ES-I3 (cell line): ENCODE results near the gene PNMA3.
"Not testable (repeated sequence)": the region's sequence is repeated elsewhere in the genome, so short reads cannot be mapped to it uniquely, and the experiment has no call there.

ENCODE experiments used
- H3K36me3 ChIP-seq: 2 replicates; pipeline ENCODE4 v1.6.1; 2013; ENCODE audit warnings: mild to moderate bottlenecking, low read length, control low read depth, moderate library complexity; ENCODE audit not compliant: insufficient read depth
- H3K4me1 ChIP-seq: 2 replicates; pipeline ENCODE4 v1.6.1; 2013; ENCODE audit warnings: mild to moderate bottlenecking, control low read depth, low read length; ENCODE audit not compliant: insufficient read depth
- H3K9ac ChIP-seq: 2 replicates; pipeline ENCODE4 v1.6.1; 2013; ENCODE audit warnings: low read depth, mild to moderate bottlenecking, low read length, moderate library complexity
- H3K9me3 ChIP-seq: 2 replicates; pipeline ENCODE4 v1.6.1; 2013; ENCODE audit warnings: mild to moderate bottlenecking, low read length, moderate library complexity; ENCODE audit not compliant: control insufficient read depth, insufficient read depth

The PNMA3 gene

GRCh38 chrX:153106092-153106801 lies 50.0 kb downstream of the PNMA3 start:
- H3K9ac ChIP-seq, H3K9me3 ChIP-seq, H3K36me3 ChIP-seq, H3K4me1 ChIP-seq: not testable (repeated sequence)
